Measurements from ENCODE around the gene SLC25A23.
"Not testable (repeated sequence)": the region's sequence is repeated elsewhere in the genome, so short reads cannot be mapped to it uniquely, and the experiment has no call there.

SLC25A23 gene

DNA sequence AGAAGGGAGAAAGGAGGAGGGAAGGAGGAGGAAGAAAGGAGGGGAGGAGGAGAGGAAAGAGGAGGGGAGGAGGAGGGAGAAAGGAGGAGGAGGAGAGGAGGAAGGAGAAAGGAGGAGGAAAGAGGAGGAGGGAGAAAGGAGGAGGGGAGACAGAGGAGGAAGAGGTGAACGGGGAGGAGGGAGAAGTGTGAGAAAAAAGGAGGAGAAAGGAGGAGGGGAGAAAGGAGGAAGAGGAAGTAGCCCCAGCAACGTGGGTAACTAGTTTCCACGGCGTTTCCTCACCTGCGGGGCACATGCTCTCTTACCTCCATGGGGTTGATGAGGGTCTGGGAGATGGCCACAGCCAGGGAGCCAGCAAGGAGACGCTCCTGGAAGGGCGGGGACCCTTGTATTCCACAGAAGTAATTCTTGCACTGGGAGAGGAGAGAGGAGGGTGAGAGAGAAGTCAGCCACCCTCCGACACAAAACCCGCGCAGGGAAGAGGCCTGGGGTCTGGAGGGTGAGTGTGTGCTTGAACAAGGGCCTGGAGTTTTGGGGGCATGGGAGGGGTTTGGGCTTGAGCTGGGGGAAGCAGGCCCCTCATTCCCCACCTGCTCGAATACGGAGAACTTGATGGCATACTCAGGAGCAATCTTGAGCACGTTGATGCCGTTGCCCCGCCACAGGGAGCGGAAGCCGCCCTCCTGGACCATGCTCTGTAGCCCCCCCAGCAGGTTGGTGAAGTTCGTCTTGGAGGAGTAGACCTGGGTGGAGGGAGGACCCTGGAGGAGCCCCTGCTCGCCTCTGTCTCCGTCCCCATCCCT lies 30.0 kb downstream of the SLC25A23 start:
- no peaks in the 10 kb centered on the region for H3K36me3 Mint-ChIP-seq (ENCODE audit: low read depth)
- no peak overlapping the region for H3K27ac Mint-ChIP-seq
- intact Hi-C loops (cut with micrococcal nuclease): no loop called here
- H3K4me1 Mint-ChIP-seq (ENCODE audit: low read depth): peaks cover 14% of the 10 kb centered on the region
- no peaks in the 10 kb centered on the region for H3K9me3 Mint-ChIP-seq
- H3K27me3 Mint-ChIP-seq: peaks cover 13% of the 10 kb centered on the region
- H3K4me3 Mint-ChIP-seq: no peak overlapping the region

DNA sequence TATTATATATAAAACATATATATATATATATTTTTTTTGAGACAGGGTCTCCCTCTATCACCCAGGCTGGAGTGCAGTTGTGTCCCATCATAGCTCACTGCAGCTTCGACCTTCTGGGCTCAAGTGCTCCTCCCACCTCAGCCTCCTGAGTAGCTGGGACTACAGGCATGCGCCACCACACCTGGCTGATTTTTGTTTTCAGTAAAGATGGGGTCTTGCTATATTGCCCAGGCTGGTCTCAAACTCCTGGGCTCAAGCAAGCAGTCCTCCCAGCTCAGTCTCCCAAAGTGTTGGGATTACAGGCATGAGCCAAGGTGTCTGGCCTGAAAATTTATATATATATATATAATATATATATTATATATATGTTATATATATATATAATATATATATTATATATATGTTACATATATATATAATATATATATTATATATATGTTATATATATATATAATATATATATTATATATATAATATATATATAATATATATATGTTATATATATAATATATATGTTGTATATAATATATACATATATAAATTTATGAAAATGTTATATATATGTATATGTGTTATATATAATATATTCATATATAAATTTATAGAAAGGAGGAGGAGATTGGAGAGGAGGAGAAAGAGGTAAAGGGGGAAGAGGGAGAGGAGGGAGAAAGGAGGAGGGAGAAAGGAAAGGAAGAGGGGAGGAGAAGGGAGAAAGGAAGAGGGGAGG lies 30.7 kb downstream of the SLC25A23 start:
- H3K36me3 Mint-ChIP-seq (ENCODE audit: low read depth); intact Hi-C loops (cut with micrococcal nuclease); H3K27ac Mint-ChIP-seq; H3K4me3 Mint-ChIP-seq; H3K9me3 Mint-ChIP-seq: not testable (repeated sequence)
- peaks cover 15% of the 10 kb centered on the region for H3K4me1 Mint-ChIP-seq (ENCODE audit: low read depth)
- H3K27me3 Mint-ChIP-seq: peaks cover 13% of the 10 kb centered on the region

DNA sequence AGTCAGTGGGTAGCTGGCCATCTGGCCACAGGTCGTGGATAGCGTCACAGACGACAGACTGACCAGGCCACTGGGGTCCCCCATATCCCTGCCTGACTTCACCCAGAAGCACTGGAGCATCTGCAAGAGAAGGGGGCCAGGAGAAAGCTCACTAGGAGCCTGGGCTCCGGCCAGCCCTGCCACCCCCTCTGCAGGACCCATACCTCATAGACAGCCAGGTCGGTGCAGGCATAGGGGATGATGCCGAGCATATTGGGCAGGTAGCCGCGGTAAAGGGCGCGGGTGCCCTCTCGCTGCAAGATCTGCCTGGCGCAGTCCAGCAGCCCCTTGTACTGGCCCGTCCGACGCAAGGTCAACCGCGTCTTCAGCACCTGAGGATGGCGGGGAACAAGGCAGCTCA lies 32.5 kb downstream of the SLC25A23 start:
- Mint-ChIP-seq H3K4me3 (no peak overlapping the region), H3K36me3 (ENCODE audit: low read depth) (peaks cover 16% of the 10 kb centered on the region), H3K9me3 (no peaks in the 10 kb centered on the region), H3K27ac (no peak overlapping the region), H3K4me1 (ENCODE audit: low read depth) (peaks cover 32% of the 10 kb centered on the region), H3K27me3 (peaks cover 12% of the 10 kb centered on the region)
- intact Hi-C loops (cut with micrococcal nuclease): no loop called here

GRCh38 chr19:6425732-6426620 lies 33.6 kb downstream of the SLC25A23 start:
- H3K4me1 Mint-ChIP-seq (ENCODE audit: low read depth): peaks cover 44% of the 10 kb centered on the region
- intact Hi-C loops (cut with micrococcal nuclease): loop anchor here (2.0 kb wide), 1 partner anchor 33 kb away; the partner anchor contains the start of gene GTF2F1
- peak overlapping the region; percentile 95 for H3K27ac Mint-ChIP-seq
- H3K27me3 Mint-ChIP-seq: peaks cover 9% of the 10 kb centered on the region
- H3K36me3 Mint-ChIP-seq (ENCODE audit: low read depth): peaks cover 27% of the 10 kb centered on the region
- H3K4me3 Mint-ChIP-seq: peak overlapping the region; percentile 73
- no peaks in the 10 kb centered on the region for H3K9me3 Mint-ChIP-seq

- Mint-ChIP-seq H3K4me1 (ENCODE audit: low read depth) (peaks cover 52% of the 10 kb centered on the region), H3K9me3 (no peaks in the 10 kb centered on the region), H3K36me3 (ENCODE audit: low read depth) (peaks cover 36% of the 10 kb centered on the region), H3K27ac (peak overlapping the region; percentile 95), H3K27me3 (peaks cover 4% of the 10 kb centered on the region), H3K4me3 (peak overlapping the region; percentile 73)
- intact Hi-C loops (cut with micrococcal nuclease): loop anchor here (2.0 to 5.0 kb wide), 2 partner anchors 32 to 53 kb away; partner anchors contain the start of genes ALKBH7 and GTF2F1
Observed at GRCh38 chr19:6424939-6425731, 34.5 kb downstream of the SLC25A23 start.

DNA sequence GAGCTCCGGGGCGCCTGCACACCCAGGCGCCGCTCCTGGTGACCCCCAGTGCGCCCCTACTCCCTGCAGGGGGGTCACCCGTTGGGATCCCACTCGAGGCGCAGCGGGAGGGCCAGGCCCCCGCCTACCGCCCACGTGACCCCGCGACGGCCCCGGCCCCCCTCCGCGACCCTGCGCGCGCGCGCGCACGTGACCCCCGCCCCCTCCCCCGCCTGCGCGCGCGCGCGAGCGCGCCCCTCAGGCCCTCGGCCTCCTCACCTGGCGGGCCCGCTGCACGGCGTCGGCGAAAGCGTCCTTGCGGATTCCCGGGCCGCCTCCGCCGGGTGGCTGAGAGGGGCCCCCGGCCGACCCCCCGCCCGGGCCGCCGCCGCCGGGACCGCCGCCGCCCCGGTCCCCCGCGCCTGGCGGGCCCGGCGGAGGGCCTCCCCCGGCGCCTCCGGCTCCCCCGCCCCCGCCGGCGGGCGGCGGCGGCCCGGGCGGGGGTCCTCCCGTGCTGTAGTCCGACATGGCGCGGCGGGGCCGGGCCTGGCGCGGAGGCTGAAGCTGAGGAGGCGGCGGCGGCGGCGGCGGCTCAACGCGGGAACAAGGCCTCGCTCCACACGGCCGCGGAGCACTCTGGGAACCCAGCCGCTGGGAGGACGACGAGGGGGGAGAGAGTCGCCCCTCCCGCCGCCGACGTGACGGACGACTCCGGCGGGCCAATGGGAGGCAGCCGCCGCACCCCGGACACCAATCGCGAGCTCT lies 35.2 kb downstream of the SLC25A23 start, which contains the start of gene KHSRP:
Gene KHSRP, minus strand, starts transcription at position 617 of the 744 bp plus-strand sequence. Its CDS starts 110 bp downstream, at position 507.
- Mint-ChIP-seq H3K27ac (peak within 1 kb of the TSS; percentile 95), H3K4me3 (peak within 1 kb of the TSS; percentile 88), H3K36me3 (ENCODE audit: low read depth) (peaks cover 43% of the 10 kb centered on the region), H3K9me3 (no peaks in the 10 kb centered on the region), H3K4me1 (ENCODE audit: low read depth) (peaks cover 51% of the 10 kb centered on the region), H3K27me3 (peaks cover under 1% of the 10 kb centered on the region)
- intact Hi-C loops (cut with micrococcal nuclease): loop anchor here (2.0 to 5.0 kb wide), 2 partner anchors 32 to 52 kb away; partner anchors contain the start of genes ALKBH7 and GTF2F1

DNA sequence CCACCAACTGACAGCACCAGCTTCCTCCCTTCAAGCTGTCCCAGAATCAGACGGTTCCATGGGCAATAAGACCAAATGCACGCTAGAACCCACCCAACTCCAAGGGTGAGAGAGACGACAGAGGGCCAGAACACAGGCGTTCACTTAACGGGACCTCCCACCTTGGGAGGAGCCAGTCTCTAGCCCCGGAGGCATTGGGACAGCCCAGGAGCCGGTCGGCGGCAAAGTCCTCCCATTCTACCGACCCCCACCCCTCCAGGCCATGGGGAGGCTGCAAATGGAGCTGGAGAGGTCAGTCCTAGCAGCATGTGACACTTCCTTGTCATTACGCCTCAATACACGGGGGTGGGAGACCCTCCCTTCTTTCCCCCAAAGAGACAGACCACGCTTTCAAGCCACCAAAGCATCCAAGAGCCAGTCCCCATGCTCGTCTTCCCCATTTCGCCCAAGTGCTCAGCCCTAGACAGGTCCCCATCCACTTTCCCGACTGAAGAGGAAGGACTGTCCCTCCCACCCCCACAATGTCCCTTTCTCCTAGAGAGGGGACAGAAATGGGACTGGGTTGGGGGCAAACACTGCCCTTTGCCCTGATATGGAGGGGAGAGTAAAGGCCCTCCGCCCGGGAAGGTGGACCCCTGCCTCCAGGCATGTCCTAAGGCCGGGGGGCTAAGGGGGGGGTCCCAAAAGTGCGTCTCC lies 35.9 kb downstream of the SLC25A23 start:
- Mint-ChIP-seq H3K9me3 (no peaks in the 10 kb centered on the region), H3K4me1 (ENCODE audit: low read depth) (peaks cover 50% of the 10 kb centered on the region), H3K27ac (peak overlapping the region; percentile 73), H3K36me3 (ENCODE audit: low read depth) (peaks cover 50% of the 10 kb centered on the region), H3K4me3 (peak overlapping the region; percentile 88), H3K27me3 (no peaks in the 10 kb centered on the region)
- intact Hi-C loops (cut with micrococcal nuclease): loop anchor here (2.0 to 5.0 kb wide), 2 partner anchors 31 to 51 kb away; partner anchors contain the start of genes ALKBH7 and GTF2F1

- H3K27ac Mint-ChIP-seq: peak overlapping the region; percentile 22
- intact Hi-C loops (cut with micrococcal nuclease): loop anchor here (5.0 kb wide), 1 partner anchor 49 kb away; the partner anchor contains the start of gene ALKBH7
- peaks cover 50% of the 10 kb centered on the region for H3K4me1 Mint-ChIP-seq (ENCODE audit: low read depth)
- no peak overlapping the region for H3K4me3 Mint-ChIP-seq
- H3K27me3 Mint-ChIP-seq: no peaks in the 10 kb centered on the region
- H3K36me3 Mint-ChIP-seq (ENCODE audit: low read depth): peaks cover 73% of the 10 kb centered on the region
- no peaks in the 10 kb centered on the region for H3K9me3 Mint-ChIP-seq
Observed at GRCh38 chr19:6421075-6422014, 38.2 kb downstream of the SLC25A23 start.

- Mint-ChIP-seq H3K9me3 (no peaks in the 10 kb centered on the region), H3K36me3 (ENCODE audit: low read depth) (peaks cover 96% of the 10 kb centered on the region), H3K4me1 (ENCODE audit: low read depth) (peaks cover 37% of the 10 kb centered on the region), H3K27ac (peak overlapping the region; percentile 14), H3K27me3 (no peaks in the 10 kb centered on the region), H3K4me3 (no peak overlapping the region)
- intact Hi-C loops (cut with micrococcal nuclease): no loop called here
Observed at GRCh38 chr19:6418562-6418932, 41.0 kb downstream of the SLC25A23 start.

- no peak overlapping the region for H3K27ac Mint-ChIP-seq
- peaks cover 100% of the 10 kb centered on the region for H3K36me3 Mint-ChIP-seq (ENCODE audit: low read depth)
- H3K4me3 Mint-ChIP-seq: no peak overlapping the region
- H3K27me3 Mint-ChIP-seq: no peaks in the 10 kb centered on the region
- H3K4me1 Mint-ChIP-seq (ENCODE audit: low read depth): peaks cover 31% of the 10 kb centered on the region
- H3K9me3 Mint-ChIP-seq: no peaks in the 10 kb centered on the region
- intact Hi-C loops (cut with micrococcal nuclease): no loop called here
Observed at GRCh38 chr19:6417713-6418561, 41.7 kb downstream of the SLC25A23 start.

Data from dendritic cell treated with granulocyte-macrophage colony-stimulating factor and Interleukin-4, amounts not matched to agents 40 ng/mL and 50 ng/mL, for 4 days (primary cell).